ENCODE data around the gene IL1RL2. TPM values are rescaled to one million over a fixed set of nuclear protein-coding genes. Genes with fewer than 3 reads are reported as not detected.

Gene IL1RL2
- total RNA-seq, 1 experiment from 2014 or later, result not detected

DNA sequence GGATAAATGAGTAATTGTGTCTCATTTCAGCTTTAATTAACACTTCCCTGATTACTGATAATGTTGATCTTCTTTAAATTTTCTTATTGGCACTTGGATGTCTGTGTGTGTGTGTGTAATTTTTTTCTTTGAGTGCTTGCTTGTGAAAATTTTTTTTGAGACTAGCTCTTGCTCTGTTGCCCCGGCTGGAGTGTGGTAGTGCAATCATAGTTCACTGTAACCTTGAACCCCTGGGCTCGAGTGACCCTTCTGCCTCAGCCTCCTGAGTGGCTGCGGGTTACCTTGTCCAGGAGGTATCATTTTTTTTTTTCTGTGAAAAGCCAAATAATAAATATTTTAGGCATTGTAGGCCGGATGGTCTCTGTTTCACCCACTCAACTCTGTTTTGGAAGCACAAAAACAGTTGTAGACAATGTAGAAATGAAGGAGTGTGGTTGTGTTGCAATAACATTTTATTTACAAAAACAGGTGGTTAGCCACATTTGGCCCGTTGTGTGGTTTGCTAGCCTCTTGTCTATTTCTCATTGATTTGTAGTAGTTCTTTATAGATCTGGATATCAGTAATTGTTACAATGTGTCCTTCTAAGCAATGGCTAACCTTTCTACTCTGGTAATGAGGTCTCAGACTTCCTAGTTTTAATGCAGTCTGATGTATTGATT lies 7.9 kb downstream of the IL1RL2 start:
- no peak for DNase-seq (ENCODE audit: low spot score)

DNA sequence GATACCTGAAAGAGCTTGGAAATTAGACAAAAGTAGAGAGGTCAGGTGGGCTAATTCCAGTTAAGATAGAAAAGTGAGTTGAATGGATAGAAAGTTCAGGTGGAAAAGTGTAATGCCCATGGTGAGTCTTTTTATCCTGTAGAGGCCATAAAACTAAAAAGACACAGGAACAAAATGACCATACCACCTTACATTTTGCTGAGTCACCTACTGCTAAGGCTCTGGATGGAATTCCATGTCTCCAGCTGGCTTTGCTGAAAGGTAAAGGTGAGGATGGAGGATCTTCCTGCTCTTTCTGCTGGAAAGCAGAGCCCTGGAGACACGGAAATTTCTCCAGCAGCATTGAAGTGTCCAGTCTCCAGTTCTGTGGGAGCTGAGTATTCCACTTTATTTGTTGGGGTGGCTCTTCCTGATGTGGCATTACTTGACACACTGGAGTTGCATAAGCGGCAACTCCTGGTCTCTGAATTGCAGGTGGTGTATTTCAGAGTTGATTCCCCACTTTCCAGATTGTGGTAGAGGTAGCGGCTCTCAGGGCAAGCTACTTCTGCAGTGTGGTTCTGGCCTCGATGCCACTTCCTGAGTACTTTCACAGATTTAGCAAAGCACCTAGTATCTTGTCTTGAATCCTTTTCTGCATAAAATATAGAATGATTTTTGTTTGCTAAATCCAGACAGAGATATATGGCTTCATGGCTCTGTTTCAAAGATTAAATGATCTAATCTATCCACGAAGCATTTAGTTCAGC lies 10.7 kb downstream of the IL1RL2 start:
- no peak for DNase-seq (ENCODE audit: low spot score)

DNA sequence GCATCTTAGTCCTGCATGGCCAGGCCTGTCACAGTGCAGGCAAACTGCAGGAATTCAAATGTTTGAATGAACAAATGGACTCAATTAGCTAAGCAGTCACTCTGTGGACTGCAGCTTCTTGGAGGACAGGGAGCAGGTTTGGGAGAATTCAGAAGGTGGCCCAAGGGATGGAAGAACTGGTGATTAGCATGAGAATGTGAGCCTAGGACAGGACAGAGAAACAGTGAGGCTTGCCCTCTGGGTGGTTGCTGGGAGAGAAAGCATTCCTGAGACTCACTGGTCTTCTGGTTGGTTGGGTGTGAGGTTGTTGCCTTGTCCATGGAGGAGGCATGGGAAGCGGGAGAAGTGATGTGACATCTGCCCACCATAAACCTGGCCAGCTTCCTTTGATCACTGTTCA lies 13.7 kb downstream of the IL1RL2 start:
- DNase-seq (ENCODE audit: low spot score), result no peak

DNA sequence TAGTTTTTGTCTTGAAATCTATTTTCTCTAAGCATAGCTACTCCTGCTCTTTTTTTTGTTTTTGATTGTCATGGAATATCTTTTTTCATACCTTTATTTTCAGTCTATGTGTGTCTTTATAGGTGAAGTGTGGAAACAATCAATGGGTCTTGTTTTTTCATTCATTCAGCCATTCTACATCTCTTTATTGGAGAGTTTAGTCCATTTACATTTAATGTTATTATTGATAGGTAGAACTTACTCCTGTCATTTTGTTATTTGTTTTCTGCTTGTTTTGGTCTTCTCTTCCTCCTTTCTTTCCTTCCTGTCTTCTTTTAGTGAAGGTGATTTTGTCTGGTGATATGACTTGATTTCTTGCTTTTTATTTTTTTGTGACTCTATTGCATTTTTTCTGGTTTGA lies 17.8 kb downstream of the IL1RL2 start:
- DNase-seq (ENCODE audit: low spot score), result no peak

DNA sequence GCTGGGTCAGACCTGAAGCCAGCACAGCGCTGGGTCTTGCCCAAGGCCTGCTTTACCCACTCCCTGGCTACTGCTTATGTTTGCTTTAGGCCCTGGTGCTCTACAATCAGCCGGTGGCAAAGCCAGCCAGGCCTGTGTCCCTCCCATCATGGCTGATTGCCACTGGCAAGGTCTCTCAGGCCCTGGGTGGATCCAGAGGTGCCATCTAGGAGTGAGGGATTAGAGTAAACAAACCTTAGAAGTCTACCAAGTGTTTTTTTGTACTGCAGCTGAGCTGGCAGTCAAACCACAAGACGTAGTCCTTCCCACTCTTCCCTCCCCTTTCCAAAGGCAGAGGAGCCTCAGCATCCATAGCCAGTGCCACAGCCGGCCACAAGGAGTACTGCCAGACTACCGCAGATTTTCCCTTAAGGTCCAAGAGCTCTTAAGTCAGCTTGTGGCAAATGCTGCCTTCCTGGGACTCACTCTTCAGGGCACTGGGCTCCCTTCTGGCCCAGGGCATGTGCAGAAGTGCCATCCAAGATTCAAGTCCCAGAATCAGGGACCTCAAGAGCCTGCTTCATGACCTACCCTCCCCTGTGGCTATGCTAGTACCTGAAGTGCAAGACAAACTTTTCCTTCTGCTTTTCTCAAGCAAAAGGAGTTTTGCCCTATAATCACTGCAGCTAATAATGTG lies 20.0 kb downstream of the IL1RL2 start:
- DNase-seq (ENCODE audit: low spot score), result no peak

DNA sequence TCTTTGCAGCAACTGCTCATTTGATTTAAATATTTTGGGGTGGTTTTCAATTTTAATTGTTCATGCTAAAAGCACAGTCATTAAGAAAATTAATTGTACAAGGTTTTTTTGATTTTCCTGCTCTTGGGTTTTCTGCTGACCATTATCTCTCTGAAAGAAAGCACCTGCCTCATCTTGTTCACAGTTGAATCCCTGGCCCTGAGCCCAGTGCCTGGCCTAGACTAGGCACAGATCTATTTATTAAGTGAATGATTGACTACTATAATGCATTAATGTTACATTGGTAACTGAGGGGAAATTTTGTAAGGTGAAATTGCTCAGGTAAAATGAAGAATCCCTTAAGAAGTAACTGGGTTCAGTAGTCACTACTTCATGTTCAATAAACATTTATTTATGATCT lies 22.0 kb downstream of the IL1RL2 start:
- DNase-seq (ENCODE audit: low spot score), result no peak

DNA sequence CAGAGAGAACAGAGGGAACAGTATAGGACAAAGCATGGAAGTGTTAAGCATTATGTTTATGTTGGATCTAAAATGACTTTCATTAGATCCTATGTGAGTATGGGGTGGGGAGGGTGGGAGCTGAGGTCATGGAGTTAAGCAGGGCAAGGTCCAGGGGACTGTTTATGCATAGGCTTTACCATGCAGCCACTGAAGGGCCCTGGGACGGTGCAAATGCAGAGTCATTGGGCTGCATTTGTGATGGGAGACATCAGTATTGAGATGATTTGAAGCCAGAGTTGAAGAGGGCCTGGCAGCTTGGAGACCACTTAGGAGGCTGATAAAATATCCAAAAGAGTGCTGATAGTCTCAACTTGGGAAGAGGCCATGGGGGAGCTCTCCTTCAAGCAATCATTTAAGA lies 22.7 kb downstream of the IL1RL2 start:
- DNase-seq (ENCODE audit: low spot score), result no peak

DNA sequence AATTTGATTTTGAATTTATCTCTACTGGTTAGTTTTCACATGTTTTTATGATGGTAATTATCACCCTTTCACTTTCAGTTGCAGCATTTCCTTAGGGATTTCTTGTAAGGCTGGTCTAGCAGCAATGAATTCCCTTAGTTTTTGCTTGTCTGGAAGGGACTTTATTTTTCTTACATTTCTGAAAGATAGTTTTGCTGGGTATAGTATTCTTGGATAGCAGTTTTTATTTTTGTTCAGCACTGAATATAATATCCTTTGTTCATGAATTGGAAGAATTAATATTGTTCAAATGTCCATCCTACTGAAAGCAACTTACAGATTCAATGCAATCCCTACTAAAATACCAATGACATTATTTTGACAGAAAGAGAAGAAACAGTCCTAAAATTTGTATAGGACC lies 30.2 kb downstream of the IL1RL2 start:
- no peak for DNase-seq (ENCODE audit: low spot score)

DNA sequence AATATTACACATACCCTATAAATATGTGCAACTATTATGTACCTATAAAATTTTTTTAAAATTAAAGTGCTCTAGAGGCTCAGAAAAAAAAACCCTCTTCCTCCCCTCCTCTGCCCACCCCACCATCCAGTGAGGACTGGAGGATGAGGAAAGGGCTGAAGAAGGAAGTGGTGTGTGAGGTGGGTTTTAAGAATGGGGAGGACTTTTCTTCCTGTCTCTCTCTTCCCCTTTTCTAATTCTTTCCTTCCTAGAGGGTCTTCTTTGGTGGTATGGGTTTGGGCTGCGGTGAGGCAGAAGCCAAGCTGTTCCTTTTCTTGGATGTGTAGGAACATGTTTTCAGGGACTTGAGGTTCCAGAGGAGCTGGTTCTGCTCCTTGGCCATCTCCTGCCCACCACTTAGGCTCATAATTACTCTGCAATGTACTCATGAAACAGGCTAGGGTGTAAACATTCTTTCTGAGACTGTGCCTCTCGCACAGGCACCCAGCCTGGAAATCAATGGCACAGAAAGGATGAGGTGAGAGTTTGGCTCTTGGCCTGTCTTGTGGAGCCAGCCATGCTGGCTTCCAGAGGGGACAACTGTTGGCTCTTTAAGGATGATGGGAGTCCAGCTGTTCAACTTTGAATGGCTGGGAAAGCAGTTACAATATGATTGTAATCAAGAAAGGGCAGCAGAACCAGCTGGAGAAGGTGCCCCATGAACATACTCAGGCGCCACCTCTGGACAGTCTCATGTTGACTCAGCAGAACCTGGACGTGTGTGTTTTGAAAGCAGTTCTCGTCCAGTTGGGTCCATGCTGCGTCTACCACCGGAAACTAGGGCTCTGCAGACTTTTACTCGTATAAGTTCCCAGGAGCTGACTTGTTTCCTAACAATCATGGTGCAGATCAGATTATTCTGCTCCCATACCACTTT lies 38.3 kb downstream of the IL1RL2 start:
- no peak for DNase-seq (ENCODE audit: low spot score)

DNA sequence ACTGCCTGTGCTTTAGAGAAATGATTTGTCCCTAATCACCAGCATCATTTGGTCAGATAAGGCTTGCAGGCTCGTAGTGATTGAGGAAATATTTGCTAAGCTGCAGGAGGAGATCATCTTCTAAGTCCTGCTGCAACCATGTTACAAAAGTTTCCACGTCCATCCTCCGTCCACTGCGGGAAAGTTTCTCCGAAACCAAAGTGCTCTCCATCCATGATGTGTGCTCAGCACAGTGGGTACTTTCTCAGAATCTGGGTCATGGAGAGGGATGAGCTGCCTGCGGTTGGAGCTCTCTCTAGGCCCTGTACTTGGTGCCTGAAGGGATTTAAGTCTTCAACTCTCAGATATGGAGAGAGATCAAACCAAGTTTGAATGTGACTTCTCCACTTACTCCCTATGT lies 39.3 kb downstream of the IL1RL2 start:
- DNase-seq (ENCODE audit: low spot score), result no peak

DNA sequence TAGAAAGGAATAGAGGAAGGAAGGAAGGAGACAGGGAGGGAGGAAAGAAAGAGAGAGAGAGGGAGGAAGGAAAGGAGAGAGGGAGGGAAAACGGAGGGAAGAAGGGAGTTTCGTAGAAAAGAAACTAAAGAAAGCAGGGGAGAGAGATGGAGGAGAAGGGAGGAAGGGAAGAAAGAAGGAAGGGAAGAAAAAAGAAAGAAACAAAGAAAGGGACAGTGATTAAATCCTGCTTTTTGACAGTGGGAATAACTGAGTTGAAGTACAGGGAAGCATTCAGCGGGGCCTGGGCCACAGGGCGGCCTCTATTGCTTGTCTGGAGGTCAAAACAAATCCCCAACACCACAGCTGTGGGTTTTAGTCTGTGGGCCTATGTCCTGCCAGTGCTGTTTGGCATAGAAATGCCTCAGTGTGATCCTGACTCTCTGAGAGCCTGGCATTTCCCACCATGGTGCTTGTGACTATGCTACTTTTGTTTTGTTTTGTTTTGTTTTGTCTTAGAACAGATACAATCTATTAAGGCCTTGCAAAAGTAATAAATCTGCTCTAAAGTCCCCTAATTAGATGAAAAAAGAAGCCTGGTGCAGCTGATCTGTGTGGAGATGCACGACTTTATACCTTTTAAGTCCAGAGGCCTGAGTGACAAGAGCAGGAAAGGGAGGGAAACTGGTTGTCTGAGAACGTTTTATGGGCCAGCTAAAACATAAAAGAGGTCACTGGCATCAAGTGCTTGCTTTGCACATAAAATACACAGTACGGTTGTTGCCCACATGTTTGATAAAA lies 40.0 kb downstream of the IL1RL2 start:
- peak; percentile 10 for DNase-seq (ENCODE audit: low spot score)

DNA sequence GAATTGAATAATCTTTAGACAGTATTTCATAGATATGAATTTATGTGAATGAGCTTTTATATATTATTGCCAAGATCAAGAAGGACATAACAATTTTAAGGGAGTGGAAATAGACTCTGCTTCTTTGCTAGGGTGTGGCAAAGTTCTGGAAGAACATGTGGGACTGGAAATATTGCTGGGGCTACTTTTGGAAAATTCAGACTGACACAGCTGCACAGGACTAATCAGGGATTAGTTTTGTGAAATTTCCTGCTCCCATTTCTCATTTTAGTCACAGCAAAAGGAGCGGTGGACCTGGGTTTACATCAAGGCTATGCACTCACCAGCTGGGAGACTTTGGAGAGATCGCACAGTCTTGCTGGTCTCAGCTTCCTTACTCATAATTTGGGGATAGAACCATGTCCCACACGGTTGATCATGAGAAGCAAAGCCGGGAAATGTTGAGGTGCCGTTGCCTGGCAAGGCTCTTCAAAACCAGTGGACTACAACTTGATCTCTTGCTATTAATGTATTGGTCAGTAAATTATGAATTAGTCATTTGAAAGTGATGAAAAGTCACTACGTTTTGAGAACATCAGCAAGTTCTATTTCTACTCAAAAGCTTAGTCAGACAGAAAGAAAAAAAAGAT lies 42.4 kb downstream of the IL1RL2 start:
- no peak for DNase-seq (ENCODE audit: low spot score)

DNA sequence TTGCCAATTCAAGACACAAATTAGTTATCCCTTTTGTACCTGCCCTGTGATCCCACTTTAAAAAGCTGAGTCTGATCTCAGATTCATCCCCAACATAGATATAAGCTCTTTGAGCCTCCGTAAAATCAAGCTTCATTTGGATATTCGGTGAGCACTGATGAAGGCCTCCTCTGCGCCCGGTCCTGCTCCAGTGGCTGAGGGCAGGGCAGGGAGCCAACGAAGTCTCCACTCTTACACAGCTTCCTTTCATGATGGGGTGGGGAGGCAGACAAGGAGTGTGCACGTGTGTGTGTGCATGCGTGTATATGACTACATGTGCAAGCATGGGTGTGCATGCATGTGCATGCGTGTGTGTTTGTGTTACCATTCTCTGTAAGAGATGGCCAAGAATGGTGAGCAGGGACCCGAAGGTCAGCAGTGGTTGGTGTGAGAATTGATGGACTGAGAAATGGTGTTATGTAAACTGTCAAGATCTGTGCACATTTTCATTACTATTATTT lies 43.6 kb downstream of the IL1RL2 start:
- DNase-seq (ENCODE audit: low spot score), result no peak

DNA sequence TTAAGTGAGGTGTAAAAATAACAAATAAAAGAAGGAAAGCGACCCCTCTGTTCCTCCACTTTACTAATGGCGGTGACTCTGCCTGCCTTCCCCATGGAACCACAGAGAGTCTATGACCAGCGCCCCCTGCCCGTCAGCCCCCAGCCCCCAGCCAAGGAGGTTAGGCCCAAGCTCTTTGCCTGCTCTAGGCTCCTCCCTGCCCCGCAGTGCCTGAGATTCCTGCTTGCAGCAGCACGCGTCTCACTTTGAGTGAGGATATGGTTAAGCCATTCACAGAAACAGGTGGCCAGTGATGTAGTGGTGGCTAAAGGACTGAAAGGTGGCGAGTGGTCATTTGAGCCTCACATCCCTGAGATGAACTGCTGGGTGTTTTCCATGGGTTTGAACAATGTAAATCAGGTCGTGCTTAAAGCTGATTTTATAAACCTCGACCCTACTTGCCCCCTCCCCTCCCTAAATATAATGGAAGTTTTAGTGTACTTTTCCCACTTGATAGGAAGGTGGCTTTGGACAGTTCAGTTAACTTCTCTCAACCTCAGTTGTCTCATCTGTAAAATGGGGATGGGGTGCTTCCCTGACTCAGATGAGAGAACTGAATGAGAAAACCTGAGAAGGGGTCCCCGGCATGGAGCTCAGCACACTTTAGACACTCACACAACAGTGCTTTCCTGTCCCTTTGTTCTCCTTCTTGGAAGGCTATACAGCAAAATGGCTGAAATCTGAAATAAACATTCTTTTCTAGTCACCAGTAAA lies 46.5 kb downstream of the IL1RL2 start:
- DNase-seq (ENCODE audit: low spot score), result no peak

DNA sequence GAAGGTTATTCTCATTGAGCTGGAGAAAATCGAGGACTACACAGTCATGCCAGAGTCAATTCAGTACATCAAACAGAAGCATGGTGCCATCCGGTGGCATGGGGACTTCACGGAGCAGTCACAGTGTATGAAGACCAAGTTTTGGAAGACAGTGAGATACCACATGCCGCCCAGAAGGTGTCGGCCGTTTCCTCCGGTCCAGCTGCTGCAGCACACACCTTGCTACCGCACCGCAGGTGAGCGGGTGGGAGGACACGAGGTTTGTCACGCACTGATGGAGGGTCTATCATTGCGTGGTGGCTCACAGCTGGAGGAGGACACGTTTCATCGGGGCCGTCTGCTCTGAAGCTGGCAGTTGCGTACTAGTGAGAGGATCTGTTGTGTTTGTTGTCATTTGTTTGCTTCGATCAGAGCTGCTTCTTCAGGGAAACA lies 48.2 kb downstream of the IL1RL2 start:
- no peak for DNase-seq (ENCODE audit: low spot score)

DNA sequence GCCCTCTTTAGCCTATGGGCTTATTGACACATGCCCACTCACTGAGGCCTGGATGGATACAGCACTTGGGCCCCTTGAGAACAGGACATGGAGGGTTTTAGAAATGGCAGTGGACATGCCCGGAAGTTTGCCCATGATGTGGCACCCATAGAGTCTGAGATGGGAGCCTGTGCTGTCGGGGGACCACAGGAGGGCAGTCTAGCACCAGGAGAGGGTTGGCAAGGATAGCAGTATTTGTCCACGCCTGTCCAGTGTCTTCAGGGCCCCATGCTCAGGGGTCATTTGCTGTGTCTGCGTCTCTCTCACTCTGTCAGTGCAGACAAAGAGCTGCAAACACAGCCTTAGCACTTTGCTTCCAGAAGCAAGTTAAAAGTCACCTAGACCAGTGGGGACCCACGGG lies 48.7 kb downstream of the IL1RL2 start:
- peak; percentile 14 for DNase-seq (ENCODE audit: low spot score)

DNA sequence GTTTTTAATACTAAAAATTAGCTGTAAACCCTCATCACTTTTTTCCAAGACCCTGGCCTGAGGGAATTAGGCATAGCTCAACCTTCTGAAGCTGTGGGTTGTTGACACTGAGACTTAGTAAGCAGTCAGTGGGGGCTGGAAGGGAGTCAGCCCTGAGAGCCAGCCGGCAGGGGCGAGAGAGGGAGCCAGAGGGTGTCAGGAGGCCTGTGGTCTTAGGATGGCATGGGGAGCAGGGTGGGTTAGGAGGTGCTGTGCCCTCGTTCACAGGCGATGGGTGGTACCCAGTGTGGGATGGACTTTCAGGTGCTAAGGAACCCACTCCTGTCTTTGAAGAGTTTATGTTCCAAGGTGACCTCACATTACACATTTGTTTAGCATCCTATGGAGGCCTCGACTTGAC lies 49.3 kb downstream of the IL1RL2 start:
- no peak for DNase-seq (ENCODE audit: low spot score)

DNA sequence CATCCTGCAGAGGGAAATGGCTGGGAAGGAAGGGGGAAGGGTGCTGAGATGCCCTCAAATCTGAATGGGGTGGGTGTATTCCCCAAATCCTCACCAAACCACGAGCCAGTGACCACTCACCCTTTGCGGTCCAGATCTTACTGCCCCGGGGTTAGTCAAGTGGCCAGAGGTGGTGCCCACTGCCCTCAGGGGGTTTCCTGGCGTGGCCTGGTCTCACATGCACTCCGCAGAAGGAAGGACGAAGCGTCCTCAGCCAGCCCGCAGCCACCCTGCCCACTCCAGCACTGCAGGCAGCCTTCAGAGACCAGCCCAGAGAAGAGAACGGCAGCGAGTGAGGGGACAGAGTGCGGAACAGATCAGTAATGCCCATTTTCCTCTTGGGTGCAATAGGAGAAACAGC lies 50.4 kb downstream of the IL1RL2 start:
- DNase-seq (ENCODE audit: low spot score), result no peak

DNA sequence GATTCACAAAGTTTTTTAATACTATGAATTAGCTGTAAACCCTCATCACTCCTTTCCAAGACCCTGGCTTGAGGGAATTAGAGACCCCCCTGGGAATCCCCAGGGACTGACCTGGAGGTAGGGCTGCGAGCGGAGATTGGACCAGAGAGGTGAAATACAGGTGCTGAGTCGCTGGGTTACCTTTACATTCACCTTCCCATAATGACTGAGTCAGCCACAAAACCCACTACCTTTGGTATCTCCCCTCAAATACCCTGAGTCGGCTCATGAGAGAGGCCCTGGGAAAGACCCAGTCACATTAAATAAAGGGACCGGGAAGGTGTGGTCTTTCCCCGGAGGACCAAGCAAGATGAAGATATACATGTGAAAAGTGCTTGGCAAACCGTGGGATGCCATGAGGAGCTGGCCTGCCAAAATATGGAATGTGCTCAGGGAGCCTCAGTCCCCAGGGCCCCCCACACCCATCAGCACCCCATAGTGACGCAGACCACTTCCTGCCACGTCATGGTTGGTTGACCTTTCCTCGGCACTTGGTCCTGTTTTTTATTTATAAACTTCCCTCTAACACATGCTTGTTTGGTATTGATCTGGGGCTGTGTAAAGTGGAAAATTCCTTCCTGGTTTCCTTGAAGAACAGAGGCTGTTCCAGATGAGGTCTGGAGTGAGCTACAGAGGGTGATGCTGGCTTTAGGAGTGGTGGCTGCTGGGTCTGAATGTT lies 51.4 kb downstream of the IL1RL2 start:
- peak; percentile 45 for DNase-seq (ENCODE audit: low spot score)
